Brain microvascular endothelial cell (primary cell): Measurements from ENCODE around the gene ELP2.

Experiments
- DNase-seq: peaks from one replicate; pipeline ENCODE4 v3.0.0-alpha.2; 2020
- H3K27ac ChIP-seq: fragments of 250-450 bp; sonication (Bioruptor Pico); 2 replicates; pipeline ENCODE4 v1.5.1; 2020; ENCODE audit warnings: mild to moderate bottlenecking, moderate library complexity
- H3K27me3 ChIP-seq: fragments of 250-450 bp; sonication (Bioruptor Pico); replicated peaks from 2 replicates; pipeline ENCODE4 v1.5.1; 2020; ENCODE audit warnings: mild to moderate bottlenecking
- H3K36me3 ChIP-seq: fragments of 250-450 bp; sonication (Bioruptor Pico); replicated peaks from 2 replicates; pipeline ENCODE4 v1.5.1; 2020; ENCODE audit warnings: mild to moderate bottlenecking
- H3K4me3 ChIP-seq: 2 replicates; pipeline ENCODE4 v1.5.1; 2011; ENCODE audit warnings: low read depth, mild to moderate bottlenecking, control low read depth, low read length, moderate library complexity
- in situ Hi-C: cut with HindIII; loops from 2 replicates; pipeline ENCODE4 v1.10.0; 2017; ENCODE audit warnings: low sequenced_read_pairs, low pct_ligation_motif_present
- TF ChIP-seq, protein P1 (sequence below): IDR thresholded peaks from 2 replicates; pipeline ENCODE4 v1.5.1; 2011; ENCODE audit warnings: low read depth, mild to moderate bottlenecking, moderate library complexity, low read length, control low read depth, inconsistent platforms; ENCODE audit errors: missing control alignments

ELP2 gene

DNA sequence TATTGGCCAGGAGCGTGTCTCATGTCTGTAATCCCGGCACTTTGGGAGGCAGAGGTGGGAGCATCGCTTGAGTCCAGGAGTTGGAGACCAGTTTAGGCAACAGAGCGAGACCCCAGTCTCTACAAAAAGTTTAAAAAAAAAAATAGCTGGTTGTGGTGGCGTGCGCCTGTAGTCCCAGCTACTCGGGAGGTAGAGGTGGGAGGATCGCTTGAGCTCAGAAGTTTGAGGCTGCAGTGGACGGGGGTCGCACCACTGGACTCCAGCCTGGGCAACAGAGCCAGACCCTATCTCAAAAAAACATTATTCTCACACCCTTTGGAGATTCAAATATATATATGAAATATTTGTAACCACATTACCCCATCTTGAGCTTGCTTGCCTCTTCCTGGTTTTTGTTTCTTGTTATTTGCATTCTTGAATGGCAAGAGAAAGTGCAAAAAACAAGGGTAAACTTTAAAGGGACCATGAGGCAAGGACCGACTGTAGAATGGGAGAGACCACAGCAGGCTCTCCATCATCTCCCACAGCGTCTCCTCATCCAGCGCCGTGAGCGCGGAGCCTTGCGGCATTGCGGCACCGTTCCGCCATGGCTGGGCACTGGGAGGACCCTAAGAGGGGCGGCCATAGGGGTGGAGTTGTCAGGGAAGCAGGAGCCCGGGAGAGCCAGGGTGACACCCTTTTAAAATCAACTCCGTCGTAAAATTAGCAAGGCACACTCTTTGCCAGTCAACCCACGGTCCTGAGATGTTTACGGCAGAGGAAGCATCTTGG is 1.4 kb downstream of the ELP2 start:
- Histone ChIP-seq H3K4me3 (peak overlapping the region; percentile 100), H3K27ac (no peak overlapping the region), H3K36me3 (no peaks in the 10 kb centered on the region), H3K27me3 (no peaks in the 10 kb centered on the region)
- in situ Hi-C loops, result no loop called here
- DNase-seq, result no peak
- TF ChIP-seq, protein P1, sequence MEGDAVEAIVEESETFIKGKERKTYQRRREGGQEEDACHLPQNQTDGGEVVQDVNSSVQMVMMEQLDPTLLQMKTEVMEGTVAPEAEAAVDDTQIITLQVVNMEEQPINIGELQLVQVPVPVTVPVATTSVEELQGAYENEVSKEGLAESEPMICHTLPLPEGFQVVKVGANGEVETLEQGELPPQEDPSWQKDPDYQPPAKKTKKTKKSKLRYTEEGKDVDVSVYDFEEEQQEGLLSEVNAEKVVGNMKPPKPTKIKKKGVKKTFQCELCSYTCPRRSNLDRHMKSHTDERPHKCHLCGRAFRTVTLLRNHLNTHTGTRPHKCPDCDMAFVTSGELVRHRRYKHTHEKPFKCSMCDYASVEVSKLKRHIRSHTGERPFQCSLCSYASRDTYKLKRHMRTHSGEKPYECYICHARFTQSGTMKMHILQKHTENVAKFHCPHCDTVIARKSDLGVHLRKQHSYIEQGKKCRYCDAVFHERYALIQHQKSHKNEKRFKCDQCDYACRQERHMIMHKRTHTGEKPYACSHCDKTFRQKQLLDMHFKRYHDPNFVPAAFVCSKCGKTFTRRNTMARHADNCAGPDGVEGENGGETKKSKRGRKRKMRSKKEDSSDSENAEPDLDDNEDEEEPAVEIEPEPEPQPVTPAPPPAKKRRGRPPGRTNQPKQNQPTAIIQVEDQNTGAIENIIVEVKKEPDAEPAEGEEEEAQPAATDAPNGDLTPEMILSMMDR, result no peak

DNA sequence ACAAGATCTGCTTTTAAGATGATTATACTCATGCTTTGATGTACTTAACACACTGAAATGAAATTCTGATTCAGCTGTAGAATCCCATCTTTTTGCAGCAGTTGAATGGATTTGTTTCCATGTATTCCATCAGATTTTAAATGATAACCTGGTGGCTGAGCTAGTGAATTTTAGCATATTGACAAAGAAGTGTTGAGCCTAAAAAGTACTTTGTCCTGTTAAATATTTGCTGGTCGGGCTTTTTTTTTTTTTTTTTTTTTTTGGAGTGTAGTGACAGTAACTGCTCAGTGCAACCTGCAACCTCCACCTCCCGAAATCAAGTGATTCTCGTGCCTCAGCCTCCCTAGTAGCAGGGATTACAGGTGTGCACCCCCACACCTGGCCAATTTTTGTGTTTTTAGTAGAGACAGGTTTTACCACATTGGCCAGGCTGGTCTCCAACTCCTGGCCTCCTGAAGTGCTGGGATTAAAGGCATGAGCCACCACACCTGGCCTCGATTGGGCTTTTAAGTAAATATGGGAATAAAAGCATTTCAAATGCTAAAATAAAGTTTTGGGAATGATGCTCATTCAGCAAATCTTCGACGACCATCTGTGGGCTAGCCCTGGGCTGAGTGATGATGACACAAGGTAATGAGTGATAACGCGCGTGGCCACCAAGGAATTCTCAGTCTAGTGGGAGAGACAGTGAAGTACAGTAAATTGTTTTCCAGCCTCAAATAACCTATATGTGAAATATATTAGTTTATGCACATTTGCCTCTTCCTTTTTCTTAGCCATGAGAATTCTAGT is 2.2 kb downstream of the ELP2 start:
- no peak overlapping the region for H3K4me3 ChIP-seq
- in situ Hi-C loops, result no loop called here

DNA sequence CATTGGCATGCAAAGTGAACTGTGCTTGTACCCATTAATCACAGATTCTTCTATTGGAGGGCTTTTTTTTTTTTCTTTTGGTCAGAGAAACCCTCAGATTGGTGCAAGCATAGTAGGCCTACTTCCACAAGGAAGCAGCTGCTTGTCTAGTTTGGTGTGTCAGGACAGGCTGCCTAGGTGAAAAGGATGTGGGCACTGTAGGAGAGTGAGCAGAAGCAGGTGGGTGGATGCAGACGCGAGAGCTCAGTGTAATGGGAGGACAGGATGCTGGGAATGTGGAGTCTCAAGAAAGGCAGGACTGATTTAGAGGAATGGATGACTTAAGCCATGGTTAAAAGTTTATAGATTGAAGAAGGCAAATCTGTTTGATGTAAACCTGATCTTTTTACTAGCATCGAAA is 3.1 kb downstream of the ELP2 start:
- Histone ChIP-seq H3K4me3 (no peak overlapping the region), H3K27ac (no peak overlapping the region), H3K27me3 (no peaks in the 10 kb centered on the region), H3K36me3 (peaks cover 10% of the 10 kb centered on the region)
- in situ Hi-C loops, result no loop called here
- TF ChIP-seq, protein P1, result no peak
- no peak for DNase-seq

More for the DNA sequence above, 2.2 kb downstream of the ELP2 start:
- DNase-seq, result no peak
- H3K36me3 ChIP-seq, result peaks cover 7% of the 10 kb centered on the region
- TF ChIP-seq, protein P1, result no peak
- H3K27ac ChIP-seq, result no peak overlapping the region
- no peaks in the 10 kb centered on the region for H3K27me3 ChIP-seq

DNA sequence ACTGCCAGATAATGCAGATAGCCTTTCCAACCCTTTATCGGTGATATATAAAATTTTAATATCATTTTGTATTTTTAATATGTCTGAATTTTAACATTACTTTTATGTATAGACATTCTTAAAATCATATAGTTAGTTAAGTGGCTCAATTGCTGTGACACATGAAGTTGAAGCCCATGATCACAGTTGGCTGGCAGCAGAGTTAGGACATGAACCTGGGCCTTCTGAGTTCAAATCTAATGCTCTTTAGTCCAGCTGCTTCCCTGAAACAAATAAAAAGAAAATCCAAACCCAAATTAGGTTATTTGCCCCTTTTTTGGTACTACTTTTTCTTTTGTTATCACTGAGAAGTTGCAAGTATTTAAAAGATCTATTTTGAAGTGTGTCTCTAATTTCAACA is 5.6 kb downstream of the ELP2 start:
- no peak overlapping the region for H3K4me3 ChIP-seq
- in situ Hi-C loops, result no loop called here
- DNase-seq, result no peak
- H3K36me3 ChIP-seq, result peaks cover 23% of the 10 kb centered on the region
- no peak overlapping the region for H3K27ac ChIP-seq
- TF ChIP-seq, protein P1, result no peak
- H3K27me3 ChIP-seq, result no peaks in the 10 kb centered on the region

DNA sequence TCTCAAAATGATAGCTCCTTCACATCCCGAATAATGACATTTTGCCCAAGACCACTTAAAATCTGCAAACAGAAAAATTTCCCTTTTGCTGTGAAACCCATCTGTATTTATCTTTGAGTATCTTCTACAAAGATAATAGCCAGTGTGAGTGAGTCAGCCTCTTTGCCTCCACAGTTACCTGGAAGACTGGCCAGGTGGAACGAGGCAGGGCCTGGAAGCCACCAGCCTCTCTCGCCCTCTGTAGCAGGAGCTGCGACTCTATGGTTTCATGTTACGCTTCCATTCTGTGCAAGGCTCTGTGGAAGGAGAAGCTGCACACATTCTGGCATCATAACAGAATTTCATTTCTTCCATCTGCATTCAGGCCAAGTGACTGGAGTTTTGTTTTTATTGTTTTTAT is 9.5 kb downstream of the ELP2 start:
- TF ChIP-seq, protein P1, result no peak
- peaks cover 46% of the 10 kb centered on the region for H3K36me3 ChIP-seq
- H3K27ac ChIP-seq, result no peak overlapping the region
- in situ Hi-C loops, result no loop called here
- no peak overlapping the region for H3K4me3 ChIP-seq
- DNase-seq, result no peak
- no peaks in the 10 kb centered on the region for H3K27me3 ChIP-seq
